Activated gamma-delta T cell (primary cell): ENCODE results near the gene BSN.

Source experiments
- DNase-seq: peaks from one replicate; lab custom pipeline; 2025; lab: John Stamatoyannopoulos, UW

BSN gene

DNA sequence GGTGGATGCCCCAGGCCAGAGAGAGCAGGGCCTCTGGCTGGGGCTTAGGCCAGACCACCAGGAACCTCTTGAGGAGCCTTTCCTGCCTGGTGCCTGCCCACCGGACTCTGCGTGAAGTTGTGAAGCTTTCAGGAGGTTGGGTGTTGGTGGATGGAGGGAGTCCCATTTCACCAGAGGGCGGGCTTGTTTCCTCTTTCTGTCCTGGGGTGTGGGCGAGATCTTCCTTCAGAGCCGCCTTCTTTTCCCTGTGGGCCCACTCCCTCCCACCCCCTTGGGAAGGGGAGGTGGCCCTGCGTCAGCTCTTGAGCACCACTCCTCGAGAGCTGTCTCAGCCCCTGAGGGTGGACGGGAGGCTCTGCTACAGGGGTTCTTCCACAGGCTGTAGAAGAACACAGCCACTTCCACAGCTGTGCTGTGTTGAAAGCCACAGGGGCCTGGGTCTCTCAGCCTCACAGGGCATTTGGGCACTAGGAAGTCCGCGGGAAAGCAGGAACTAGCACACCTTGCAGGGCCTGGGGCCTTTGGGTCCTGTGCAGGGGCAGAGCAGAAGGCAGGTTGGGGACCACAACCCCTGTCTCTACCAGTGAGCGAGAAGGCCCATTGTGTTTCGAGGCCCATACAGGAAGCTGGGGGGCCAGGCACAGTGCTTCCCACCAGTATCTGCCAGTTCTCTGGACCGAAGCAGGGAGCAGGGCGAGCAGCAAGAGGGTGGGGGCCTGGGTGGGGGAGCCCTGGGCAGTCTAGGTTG, 163.1 kb downstream of the BSN start:
- DNase-seq: no peak

DNA sequence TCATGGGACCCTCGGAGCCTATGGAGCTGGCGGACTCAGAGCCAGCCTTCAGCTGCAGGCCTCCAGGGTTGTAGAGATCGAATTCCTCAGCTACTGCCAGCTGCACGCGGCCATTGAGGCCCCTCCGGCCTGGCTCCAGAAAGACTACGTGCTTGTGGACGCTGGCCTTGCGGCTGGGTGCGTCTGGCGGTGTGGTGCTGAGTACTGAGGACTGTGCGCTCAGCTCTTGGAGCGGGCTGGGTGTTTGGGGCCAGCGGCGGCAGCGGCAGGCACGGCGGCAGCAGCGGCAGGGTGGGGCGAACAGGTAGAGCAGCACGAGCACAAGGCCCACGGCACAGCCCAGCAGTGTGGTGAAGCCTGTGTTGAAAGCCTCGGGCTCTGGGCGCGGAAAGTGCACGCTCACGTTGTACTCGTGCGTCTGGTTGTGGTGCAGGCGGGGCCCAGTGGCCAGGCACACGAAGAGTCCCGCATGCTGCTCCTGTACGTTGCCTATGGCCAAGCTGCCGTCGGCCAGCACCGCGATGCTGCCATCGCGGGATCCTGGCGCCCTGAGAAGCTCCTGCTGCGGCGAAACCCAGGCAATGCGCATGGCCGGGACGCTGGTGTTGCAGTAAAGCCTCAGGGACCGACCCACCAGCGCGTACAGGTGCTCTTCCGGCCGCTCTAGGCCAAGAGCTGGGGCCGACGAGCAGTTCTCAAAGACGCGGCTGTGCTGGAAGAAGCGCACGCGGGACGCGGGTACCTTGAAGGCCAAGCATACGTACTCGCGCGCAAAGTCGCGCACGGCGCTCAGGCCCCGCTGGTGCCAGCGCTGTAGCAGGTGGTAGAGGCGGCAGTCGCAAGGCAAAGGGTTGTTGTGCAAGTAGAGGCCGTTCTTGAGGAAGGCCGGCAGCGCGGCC, 163.9 kb downstream of the BSN start:
- no peak for DNase-seq

DNA sequence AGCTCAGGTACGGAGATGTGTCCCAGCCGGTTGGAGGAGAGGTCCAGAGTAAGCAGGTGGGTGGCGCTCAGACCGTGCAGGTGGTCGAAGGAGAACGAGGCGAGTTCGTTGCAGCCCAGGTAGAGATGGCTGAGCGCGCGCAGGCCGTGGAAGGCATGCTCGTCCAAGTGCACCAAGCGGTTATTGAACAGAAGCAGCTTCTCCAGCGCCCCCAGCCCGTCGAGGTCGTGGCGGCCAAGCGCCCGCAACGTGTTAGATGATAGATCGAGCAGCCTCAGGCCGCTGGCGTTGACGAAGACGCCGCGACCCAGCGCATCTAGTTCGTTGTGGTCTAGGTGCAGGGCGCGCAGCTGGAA, 164.6 kb downstream of the BSN start:
- DNase-seq: no peak

DNA sequence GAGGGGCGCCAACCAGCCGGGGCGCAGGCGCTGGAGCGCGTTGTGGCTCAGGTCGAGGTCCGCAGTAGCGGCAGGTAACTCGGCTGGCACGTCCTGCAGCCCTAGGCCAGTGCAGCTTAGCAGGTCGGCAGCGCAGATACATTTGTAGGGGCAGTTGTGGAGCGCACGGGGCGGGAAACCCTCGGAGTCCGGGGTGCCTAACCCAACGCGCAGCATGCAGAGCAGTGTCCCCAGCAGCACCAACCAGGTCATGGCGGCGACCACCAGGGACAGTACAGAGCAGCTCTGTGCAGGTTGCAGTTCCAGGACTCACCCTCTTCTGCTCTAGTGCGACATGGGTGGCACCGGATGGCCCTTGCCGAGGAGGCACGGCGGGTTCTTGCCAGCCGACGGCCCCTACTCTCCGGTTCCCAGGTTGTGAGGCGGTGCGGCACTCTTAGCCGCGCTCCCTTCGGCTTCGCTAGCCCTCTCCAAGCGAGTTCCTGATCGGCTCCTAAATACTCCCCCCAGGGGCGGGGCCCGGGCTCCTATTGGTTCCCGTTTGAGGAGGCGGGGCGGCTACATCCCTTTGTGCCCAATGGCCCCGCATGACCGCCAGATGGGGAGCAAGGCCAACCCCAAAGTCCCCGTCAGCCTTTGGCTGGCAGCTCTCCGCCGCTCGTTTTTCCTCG, 165.1 kb downstream of the BSN start, which contains the start of gene AMIGO3:
AMIGO3 (minus strand) TSS at position 471 of the 671 bp plus-strand sequence; CDS start at position 252, 219 bp downstream.
- DNase-seq: peak; percentile 78
